Measurements from ENCODE around the gene CDH22.
A peak's percentile ranks its signal among the peaks of the same experiment; 100 is the strongest.

The CDH22 gene

DNA sequence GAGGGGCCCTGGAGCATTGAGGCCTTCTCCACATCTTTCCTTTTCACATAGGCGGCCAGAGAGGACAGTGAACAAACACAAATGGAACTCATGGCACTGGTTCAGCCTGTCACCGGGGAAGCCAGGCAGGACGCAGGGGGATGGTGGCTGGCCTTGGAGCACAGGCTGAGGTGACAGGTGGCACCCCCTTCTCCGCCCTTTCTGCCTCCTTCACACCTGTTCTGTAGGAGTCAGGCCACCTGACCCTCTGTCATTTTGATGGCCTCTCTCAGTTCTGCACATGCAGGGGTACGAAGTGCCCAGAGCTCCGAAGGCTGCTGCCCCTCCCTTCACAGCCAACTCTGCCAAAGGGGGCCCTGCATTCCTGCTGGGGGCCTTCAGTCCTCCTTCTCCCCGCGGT lies 129.4 kb downstream of the CDH22 start:
- H3K4me3 ChIP-seq (ENCODE audit: low read length), result no peak overlapping the region
- TF ChIP-seq, protein P1, sequence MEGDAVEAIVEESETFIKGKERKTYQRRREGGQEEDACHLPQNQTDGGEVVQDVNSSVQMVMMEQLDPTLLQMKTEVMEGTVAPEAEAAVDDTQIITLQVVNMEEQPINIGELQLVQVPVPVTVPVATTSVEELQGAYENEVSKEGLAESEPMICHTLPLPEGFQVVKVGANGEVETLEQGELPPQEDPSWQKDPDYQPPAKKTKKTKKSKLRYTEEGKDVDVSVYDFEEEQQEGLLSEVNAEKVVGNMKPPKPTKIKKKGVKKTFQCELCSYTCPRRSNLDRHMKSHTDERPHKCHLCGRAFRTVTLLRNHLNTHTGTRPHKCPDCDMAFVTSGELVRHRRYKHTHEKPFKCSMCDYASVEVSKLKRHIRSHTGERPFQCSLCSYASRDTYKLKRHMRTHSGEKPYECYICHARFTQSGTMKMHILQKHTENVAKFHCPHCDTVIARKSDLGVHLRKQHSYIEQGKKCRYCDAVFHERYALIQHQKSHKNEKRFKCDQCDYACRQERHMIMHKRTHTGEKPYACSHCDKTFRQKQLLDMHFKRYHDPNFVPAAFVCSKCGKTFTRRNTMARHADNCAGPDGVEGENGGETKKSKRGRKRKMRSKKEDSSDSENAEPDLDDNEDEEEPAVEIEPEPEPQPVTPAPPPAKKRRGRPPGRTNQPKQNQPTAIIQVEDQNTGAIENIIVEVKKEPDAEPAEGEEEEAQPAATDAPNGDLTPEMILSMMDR (conservative IDR thresholded peaks at IDR 0.05; ENCODE audit: low read depth, low read length), result no peak
- no peak for DNase-seq (ENCODE audit: low read depth)

DNA sequence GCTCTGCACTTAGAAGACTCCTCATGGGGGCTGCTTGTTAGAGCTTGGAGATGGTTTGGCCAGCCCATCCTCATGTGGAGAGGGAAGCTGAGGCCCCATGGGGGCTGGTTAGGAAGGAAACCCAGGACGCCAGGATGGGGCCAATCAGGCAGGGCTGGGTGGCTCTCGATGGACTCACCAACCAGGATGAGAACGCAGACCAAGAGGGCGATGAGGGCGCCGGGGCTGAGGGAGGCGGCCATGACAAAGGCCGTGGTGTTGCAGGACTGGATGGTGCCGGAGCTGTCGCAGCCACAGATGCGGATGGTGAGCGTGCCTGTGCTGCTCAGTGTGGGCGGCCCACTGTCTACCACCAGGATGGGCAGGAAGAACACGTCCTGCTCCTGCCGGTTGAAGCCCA lies 130.5 kb downstream of the CDH22 start:
- TF ChIP-seq, protein P1 (conservative IDR thresholded peaks at IDR 0.05; ENCODE audit: low read depth, low read length), result no peak
- no peak for DNase-seq (ENCODE audit: low read depth)
- no peak overlapping the region for H3K4me3 ChIP-seq (ENCODE audit: low read length)

DNA sequence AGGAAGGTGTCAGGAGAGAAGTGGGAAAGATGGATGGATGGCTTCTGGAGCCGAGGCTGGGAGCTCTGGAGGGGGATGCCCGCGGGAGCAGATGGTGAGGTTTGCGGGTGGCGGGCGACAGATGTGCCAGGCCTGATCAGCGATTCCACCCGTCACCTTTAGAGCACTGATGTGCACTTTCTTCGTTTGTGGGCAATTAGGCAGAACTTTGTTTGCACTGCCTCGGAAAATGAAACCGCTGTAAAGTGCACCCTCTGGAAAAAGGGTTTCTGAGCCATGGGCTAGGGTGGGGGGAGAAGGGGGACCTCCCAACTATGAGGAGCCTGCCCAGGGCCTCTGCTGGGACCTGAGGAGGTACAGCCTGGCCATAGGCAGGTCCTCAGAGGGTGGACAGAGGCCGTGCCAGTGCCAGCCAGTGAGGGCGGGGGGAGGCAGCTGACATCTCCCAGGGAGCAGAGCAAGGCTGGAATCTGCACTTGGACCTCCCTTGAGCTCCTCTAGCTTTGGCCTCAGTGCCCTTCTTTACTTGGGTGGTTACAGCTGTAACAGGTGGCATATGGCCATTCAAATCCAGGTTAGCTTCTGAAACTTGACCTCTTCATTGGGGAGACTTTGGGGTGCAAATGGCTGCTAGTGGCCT lies 131.4 kb downstream of the CDH22 start:
- no peak overlapping the region for H3K4me3 ChIP-seq (ENCODE audit: low read length)
- TF ChIP-seq, protein P1 (conservative IDR thresholded peaks at IDR 0.05; ENCODE audit: low read depth, low read length), result no peak
- no peak for DNase-seq (ENCODE audit: low read depth)

DNA sequence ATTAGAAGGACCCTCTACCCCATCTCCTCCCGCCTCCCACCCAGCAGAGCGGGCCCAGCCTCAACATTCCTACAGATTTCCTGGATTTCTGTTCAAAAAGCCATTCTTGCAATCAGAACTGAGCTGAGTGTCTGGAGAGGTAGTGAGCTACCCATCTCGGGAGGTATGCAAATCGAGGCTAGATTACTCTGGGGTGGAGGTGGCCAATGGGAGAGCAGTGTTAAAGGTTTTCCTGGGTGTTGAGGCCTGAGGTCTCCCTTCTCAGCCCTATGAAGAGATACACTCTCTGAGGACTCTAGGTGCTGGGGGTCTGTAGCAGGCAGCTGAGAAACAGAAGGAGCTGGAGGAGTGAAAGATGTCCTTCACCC lies 133.2 kb downstream of the CDH22 start:
- TF ChIP-seq, protein P1 (conservative IDR thresholded peaks at IDR 0.05; ENCODE audit: low read depth, low read length), result no peak
- H3K4me3 ChIP-seq (ENCODE audit: low read length), result no peak overlapping the region
- DNase-seq (ENCODE audit: low read depth), result no peak

DNA sequence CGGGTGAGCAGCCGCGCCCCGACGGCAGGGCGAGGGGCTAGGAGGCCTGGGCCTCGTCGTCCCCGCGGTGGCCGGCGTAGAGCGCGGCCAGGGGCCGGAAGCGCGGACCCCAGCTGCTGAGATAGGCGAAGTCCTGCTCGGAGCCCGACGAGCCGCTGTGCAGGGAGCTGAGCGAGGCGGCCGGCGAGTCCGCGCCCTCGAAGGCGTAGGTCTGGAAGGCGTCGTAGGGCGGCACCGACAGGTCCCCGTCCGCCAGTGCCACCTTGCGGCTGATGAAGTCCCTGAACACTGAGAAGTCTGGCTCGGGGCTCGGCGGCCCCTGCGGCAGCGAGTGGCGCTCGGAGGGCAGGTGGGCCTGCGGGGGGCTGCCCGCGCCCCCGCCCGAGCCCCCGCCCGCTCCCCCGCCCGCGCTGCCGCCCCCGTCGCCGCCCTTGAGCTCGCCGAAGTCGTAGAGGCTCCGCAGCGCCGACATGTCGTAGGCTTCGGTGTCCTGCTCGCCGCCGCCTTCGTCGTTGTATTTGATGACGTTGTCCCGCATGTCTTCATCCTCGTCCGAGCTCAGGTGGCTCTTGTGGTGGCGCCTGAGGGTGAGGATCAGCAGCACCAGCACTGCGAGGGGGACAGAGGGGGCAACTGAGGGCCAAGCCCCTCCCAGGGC lies 133.7 kb downstream of the CDH22 start:
- H3K4me3 ChIP-seq (ENCODE audit: low read length), result no peak overlapping the region
- no peak for DNase-seq (ENCODE audit: low read depth)
- TF ChIP-seq, protein P1 (conservative IDR thresholded peaks at IDR 0.05; ENCODE audit: low read depth, low read length), result peak; percentile 70

DNA sequence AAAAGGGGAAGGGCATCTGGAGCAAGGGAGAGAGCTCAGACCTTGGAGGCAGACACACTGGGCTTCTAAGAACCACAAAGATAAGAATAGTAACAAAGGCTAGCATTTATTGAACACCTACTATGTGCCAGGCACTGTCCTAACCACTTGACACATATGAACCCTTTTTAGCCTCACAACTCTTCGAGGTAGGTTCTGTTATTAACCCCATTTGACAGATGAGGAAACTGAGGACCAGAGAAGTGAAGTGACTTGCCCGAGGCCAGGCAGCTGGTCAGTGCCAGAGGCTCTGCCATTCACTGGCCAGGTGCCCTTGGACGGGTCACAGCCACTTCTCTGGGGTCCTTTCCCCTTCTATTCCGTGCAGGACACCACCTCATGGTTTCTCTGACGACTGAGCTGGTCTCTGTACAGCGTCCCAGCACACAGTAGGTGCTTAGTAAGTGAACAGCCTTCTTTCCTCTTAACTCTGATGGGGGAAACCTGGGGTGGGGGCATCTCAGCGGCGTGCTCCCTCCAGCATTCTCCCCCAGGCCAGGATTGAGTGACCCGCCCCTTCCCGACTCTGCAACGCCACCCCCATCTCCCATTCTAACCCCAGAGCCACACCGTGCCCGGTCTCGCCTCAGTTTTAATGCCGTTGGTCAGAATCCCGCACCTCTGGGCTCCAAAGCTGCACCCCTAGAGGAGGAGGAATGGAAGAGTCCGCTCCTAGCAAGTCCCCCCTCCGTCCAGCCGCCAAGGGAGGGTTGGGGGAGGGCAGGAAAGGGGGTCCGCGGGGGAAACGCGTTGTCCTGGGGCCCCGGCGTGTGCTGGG lies 134.4 kb downstream of the CDH22 start:
- H3K4me3 ChIP-seq (ENCODE audit: low read length), result no peak overlapping the region
- no peak for DNase-seq (ENCODE audit: low read depth)
- TF ChIP-seq, protein P1 (conservative IDR thresholded peaks at IDR 0.05; ENCODE audit: low read depth, low read length), result no peak
